Right atrium auricular region (tissue), 2 donors: ENCODE measurements around the gene EFHD2. TPM values are rescaled to one million over a fixed set of nuclear protein-coding genes. Genes with fewer than 3 reads are reported as not detected.
"Not testable (repeated sequence)": the region's sequence is repeated elsewhere in the genome, so short reads cannot be mapped to it uniquely, and the experiment has no call there.

Experiments
- DNase-seq: peaks from one replicate; pipeline ENCODE4 v3.0.0-alpha.2; 2019; ENCODE audit warnings: low spot score
- H3K27ac ChIP-seq, 2 donors: fragments of 200-600 bp; sonication (generic); 1 replicate in 1 of 2; 2 replicates in 1 of 2; pipeline ENCODE4 v1.5.1; 2016 to 2019
- H3K27me3 ChIP-seq, 2 donors: fragments of 200-600 bp; sonication (generic); one replicate each; pipeline versions ENCODE4 v1.5.1 to v1.6.0; 2017 to 2019
- H3K36me3 ChIP-seq: fragments of 200-600 bp; sonication (generic); one replicate; pipeline ENCODE4 v1.5.1; 2016
- H3K4me1 ChIP-seq, 2 donors: fragments of 200-600 bp; sonication (generic); one replicate each; pipeline versions ENCODE4 v1.5.1 to v1.6.0; 2017 to 2019
- H3K4me3 ChIP-seq, 2 donors: fragments of 200-600 bp; sonication (generic); 1 replicate in 1 of 2; 2 replicates in 1 of 2; pipeline ENCODE4 v1.5.1; 2017 to 2019; ENCODE audit warnings: mild to moderate bottlenecking in 1 of 2, moderate library complexity in 1 of 2
- H3K9me3 ChIP-seq, 2 donors: fragments of 200-600 bp; sonication (generic); one replicate each; pipeline ENCODE4 v1.5.1; 2019
- total RNA-seq, 2 donors: library from RNA; depleted of rRNA; stranded (reverse); fragments of >200 nt; gene quantifications; one replicate each; pipeline ENCODE4 v1.1.0, GENCODE V29; 2016
- TF ChIP-seq, protein P1 (sequence below), 2 donors: fragments of 200-600 bp; sonication (generic); IDR thresholded peaks; one replicate each; pipeline ENCODE4 v1.5.1; 2019; ENCODE audit warnings: antibody characterized with exemption in 2 of 2

EFHD2 gene
- total RNA-seq, 2 donors from 2014 or later, result 13.7 to 23.9 TPM

GRCh38 chr1:15368888-15369287 is 40.8 kb upstream of the EFHD2 start:
- Histone ChIP-seq H3K27me3 (no peaks in the 10 kb centered on the region), H3K9me3 (no peaks in the 10 kb centered on the region), H3K4me1 (peaks cover 0 to 15% of the 10 kb centered on the region in 2 donors), H3K4me3 (no peak overlapping the region), H3K36me3 (no peaks in the 10 kb centered on the region), H3K27ac (no peak overlapping the region)
- TF ChIP-seq, protein P1, sequence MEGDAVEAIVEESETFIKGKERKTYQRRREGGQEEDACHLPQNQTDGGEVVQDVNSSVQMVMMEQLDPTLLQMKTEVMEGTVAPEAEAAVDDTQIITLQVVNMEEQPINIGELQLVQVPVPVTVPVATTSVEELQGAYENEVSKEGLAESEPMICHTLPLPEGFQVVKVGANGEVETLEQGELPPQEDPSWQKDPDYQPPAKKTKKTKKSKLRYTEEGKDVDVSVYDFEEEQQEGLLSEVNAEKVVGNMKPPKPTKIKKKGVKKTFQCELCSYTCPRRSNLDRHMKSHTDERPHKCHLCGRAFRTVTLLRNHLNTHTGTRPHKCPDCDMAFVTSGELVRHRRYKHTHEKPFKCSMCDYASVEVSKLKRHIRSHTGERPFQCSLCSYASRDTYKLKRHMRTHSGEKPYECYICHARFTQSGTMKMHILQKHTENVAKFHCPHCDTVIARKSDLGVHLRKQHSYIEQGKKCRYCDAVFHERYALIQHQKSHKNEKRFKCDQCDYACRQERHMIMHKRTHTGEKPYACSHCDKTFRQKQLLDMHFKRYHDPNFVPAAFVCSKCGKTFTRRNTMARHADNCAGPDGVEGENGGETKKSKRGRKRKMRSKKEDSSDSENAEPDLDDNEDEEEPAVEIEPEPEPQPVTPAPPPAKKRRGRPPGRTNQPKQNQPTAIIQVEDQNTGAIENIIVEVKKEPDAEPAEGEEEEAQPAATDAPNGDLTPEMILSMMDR (IDR thresholded peaks at IDR 0.05), result no peak
- no peak for DNase-seq

GRCh38 chr1:15370268-15370667 is 39.4 kb upstream of the EFHD2 start:
- TF ChIP-seq, protein P1 (IDR thresholded peaks at IDR 0.05), result no peak
- Histone ChIP-seq H3K27ac (no peak overlapping the region), H3K4me1 (peaks cover 0 to 15% of the 10 kb centered on the region in 2 donors), H3K4me3 (no peak overlapping the region), H3K36me3 (no peaks in the 10 kb centered on the region), H3K9me3 (no peaks in the 10 kb centered on the region), H3K27me3 (no peaks in the 10 kb centered on the region)
- DNase-seq, result no peak

GRCh38 chr1:15370781-15371520 is 38.7 kb upstream of the EFHD2 start:
- Histone ChIP-seq H3K27me3 (no peaks in the 10 kb centered on the region), H3K36me3 (no peaks in the 10 kb centered on the region), H3K27ac (no peak overlapping the region), H3K4me1 (peaks cover 0 to 15% of the 10 kb centered on the region in 2 donors), H3K4me3 (no peak overlapping the region), H3K9me3 (no peaks in the 10 kb centered on the region)
- TF ChIP-seq, protein P1 (IDR thresholded peaks at IDR 0.05), result no peak
- DNase-seq, result no peak

DNA sequence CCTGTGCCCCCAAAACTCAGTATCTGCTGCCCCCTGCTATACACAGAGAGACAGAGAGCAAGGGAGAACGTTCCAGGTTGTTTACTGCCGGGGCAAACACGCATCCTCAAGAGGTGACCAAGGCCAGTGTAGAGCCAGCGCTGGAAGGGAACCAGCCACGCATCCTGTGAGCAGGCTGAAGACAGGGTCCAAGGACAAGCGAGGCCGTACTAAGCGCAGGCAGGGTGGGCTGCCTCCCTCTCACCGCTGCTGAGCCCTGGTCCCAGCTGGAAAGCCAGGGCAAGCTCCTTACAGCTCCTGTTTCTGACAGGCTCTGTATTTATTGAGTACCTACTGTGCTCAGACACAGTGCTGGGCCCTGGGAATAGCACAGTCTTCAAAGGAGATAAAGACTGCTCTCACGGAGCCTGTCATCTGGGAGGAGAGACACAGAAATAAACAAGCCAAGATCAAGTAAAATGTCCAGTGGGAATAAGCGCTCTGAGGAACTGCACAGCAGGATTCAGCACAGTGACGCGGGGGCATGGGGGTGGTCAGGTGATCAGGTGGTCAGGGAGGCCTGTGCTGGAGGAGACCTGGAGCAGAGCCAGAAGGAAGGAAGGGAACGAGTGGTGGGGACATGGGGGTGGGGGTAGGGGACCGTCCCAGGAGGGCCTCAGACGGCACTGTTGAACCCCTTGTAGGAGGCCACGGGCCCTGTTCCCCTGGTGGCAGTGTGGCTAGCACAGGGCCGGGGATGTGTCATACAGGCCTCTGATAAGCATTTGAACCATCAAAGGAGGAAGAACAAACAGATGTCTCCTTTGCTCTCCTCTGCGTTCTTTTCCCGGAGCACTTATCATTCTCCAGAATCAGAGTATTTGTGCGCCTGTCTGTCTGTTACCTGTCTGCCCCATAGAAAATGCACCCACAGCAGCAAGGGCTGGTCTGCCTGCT is 37.8 kb upstream of the EFHD2 start:
- TF ChIP-seq, protein P1 (IDR thresholded peaks at IDR 0.05), result no peak
- Histone ChIP-seq H3K27ac (no peak overlapping the region), H3K4me3 (no peak overlapping the region), H3K36me3 (no peaks in the 10 kb centered on the region), H3K27me3 (no peaks in the 10 kb centered on the region), H3K9me3 (no peaks in the 10 kb centered on the region), H3K4me1 (peaks cover 0 to 15% of the 10 kb centered on the region in 2 donors)
- no peak for DNase-seq

- no peak overlapping the region for H3K4me3 ChIP-seq
- H3K36me3 ChIP-seq, result no peaks in the 10 kb centered on the region
- H3K27ac ChIP-seq, result no peak overlapping the region
- H3K9me3 ChIP-seq, result no peaks in the 10 kb centered on the region
- no peak for DNase-seq
- TF ChIP-seq, protein P1 (IDR thresholded peaks at IDR 0.05), result no peak
- no peaks in the 10 kb centered on the region for H3K27me3 ChIP-seq
- H3K4me1 ChIP-seq, result no peaks in the 10 kb centered on the region
Observed at GRCh38 chr1:15378729-15379128, 31.0 kb upstream of the EFHD2 start.

DNA sequence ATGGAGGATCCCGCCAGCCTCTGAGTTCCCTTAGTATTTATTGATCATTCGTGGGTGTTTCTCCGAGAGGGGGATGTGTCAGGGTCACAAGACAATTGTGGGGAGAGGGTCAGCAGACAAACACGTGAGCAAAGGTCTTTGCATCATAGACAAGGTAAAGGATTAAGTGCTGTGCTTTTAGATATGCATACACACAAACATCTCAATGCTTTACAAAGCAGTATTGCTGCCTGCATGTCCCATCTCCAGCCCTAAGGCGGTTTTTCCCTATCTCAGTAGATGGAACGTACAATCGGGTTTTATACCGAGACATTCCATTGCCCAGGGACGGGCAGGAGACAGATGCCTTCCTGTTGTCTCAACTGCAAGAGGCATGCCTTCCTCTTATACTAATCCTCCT is 30.5 kb upstream of the EFHD2 start:
- not testable (repeated sequence) for H3K4me3 ChIP-seq, H3K9me3 ChIP-seq, H3K27ac ChIP-seq, H3K4me1 ChIP-seq, H3K36me3 ChIP-seq, DNase-seq, H3K27me3 ChIP-seq
